ENCODE results near the gene GPHN. TPM values are rescaled to one million over a fixed set of nuclear protein-coding genes. Genes with fewer than 3 reads are reported as not detected.

The GPHN gene
- total and polyA plus RNA-seq, 2 donors (not counting 3 experiments of a cell fraction or from before 2014, with no cell fraction given) = 5.1 to 23.2 TPM

DNA sequence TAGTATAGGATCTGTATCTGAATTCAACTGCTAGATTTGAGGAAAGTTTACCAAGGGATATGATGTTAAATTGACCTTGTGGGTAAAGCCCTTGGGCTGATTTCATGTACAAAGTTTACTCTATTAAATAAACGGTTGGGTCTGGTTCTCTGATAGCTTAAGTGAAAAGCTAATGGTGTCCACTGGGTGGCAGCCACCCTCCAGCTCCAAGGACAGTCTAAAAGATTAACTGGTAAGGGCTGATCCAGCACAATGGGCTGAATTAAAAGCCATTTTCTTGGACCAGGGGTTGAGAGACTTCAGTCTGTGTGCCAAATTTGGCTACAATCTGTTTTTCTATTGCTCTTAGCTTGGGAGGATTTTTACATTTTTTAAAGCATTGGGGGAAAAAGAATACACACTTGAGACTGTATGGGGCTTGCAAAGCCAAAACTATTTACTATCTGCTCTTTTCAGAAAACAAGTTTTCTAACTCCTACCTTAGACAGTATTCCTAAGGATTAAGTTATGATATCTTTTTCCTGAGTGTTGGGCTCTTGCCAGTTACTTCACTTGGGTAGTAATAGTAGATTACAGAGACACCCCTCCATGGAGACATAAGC, 116.5 kb downstream of the GPHN start:
- H3K9me1 ChIP-seq (replicated peaks; ENCODE audit: control insufficient read depth, extremely low read depth, insufficient read depth, low read length) = no peaks in the 10 kb centered on the region
- TF ChIP-seq POLR2A (IDR thresholded peaks at IDR 0.05; ENCODE audit: low read depth, low read length) = no peak
- peak; percentile 60 to 63 for TF ChIP-seq CTCF (IDR thresholded peaks at IDR 0.05; ENCODE audit: extremely low read depth in 1 of 2, insufficient read depth in 1 of 2, low read depth in 1 of 2, low read length in 2 of 2)
- no peak for TF ChIP-seq POLR2AphosphoS5 (IDR thresholded peaks at IDR 0.05; ENCODE audit: insufficient read depth, low read depth, low read length)
- H3K27ac ChIP-seq (ENCODE audit: insufficient read depth, low read depth, low read length) = no peak overlapping the region
- no peaks in the 10 kb centered on the region for H3K9me3 ChIP-seq (replicated peaks; ENCODE audit: control insufficient read depth, insufficient read depth, low read length)
- intact Hi-C loops (cut with micrococcal nuclease) (loop anchor here (1.0 to 5.0 kb wide), 7 partner anchors 38 to 660 kb away; no protein-coding TSS in a partner anchor), dilution Hi-C loops (cut with MboI; ENCODE audit: extremely low pct_ligation_motif_present, low sequenced_read_pairs) (no loop called here)
- BruUV-seq (replicated peaks) = no TSS peak
- no peak overlapping the region for H3K4me3 ChIP-seq (replicated peaks in 1 of 3; ENCODE audit: insufficient read depth in 1 of 3, low read depth in 1 of 3, low read length in 3 of 3)
- DNase-seq (ENCODE audit: low read depth, low spot score) (peak; percentile 71), FAIRE-seq (peak; percentile 79)
- no peaks in the 10 kb centered on the region for H3K27me3 ChIP-seq (ENCODE audit: control insufficient read depth in 2 of 2, insufficient read depth in 2 of 2, low read length in 2 of 2)
- H3K79me2 ChIP-seq (ENCODE audit: control insufficient read depth, insufficient read depth, low read length) = no peaks in the 10 kb centered on the region
- no peaks in the 10 kb centered on the region for H3K4me1 ChIP-seq (ENCODE audit: control insufficient read depth, extremely low read depth, insufficient read depth, low read length)
- no peak overlapping the region for H3K4me2 ChIP-seq (ENCODE audit: insufficient read depth, low read length)
- no peak overlapping the region for H2AFZ ChIP-seq (ENCODE audit: low read depth, low read length)
- H3K9ac ChIP-seq (replicated peaks; ENCODE audit: extremely low read depth, insufficient read depth, low read length) = no peak overlapping the region
- POLR2A ChIA-PET = no interaction called here
- no peaks in the 10 kb centered on the region for H4K20me1 ChIP-seq (replicated peaks; ENCODE audit: control insufficient read depth, extremely low read depth, insufficient read depth, low read length)
- CTCF ChIA-PET = interaction anchor here (0.6 to 5.8 kb wide), 43 partner anchors 9 to 1080 kb away, joined by 3 to 127 read pairs (median 4); partner anchors contain the start of gene GPHN
- H3K36me3 ChIP-seq (ENCODE audit: control insufficient read depth in 2 of 2, extremely low read depth in 1 of 2, insufficient read depth in 2 of 2, low read length in 2 of 2) = no peaks in the 10 kb centered on the region

DNA sequence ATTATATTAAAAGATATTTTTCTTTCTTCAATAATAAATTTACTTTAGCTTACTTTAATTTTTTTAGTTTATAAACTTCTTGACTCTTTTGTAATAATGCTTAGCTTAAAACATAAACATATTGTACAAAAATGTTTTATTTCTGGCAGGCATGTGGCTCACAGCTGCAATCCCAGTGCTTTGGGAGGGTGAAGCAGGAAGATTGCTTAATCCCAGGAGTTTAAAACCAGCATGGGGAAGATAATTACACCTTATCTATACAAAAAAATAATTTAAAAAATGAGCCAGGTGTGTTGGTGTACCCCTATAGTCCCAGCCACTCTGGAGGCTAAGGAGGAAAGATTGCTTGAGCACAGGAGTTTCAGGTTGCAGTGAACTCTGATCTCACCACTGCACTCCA, 120.7 kb downstream of the GPHN start:
- intact Hi-C loops (cut with micrococcal nuclease) = no loop called here
- Histone ChIP-seq H3K79me2 (ENCODE audit: control insufficient read depth, insufficient read depth, low read length) (no peaks in the 10 kb centered on the region), H3K4me1 (ENCODE audit: control insufficient read depth, extremely low read depth, insufficient read depth, low read length) (no peaks in the 10 kb centered on the region), H3K27me3 (ENCODE audit: control insufficient read depth in 2 of 2, insufficient read depth in 2 of 2, low read length in 2 of 2) (no peaks in the 10 kb centered on the region), H4K20me1 (replicated peaks; ENCODE audit: control insufficient read depth, extremely low read depth, insufficient read depth, low read length) (no peaks in the 10 kb centered on the region), H3K4me2 (ENCODE audit: insufficient read depth, low read length) (no peak overlapping the region), H3K9me1 (replicated peaks; ENCODE audit: control insufficient read depth, extremely low read depth, insufficient read depth, low read length) (no peaks in the 10 kb centered on the region), H3K36me3 (ENCODE audit: control insufficient read depth in 2 of 2, extremely low read depth in 1 of 2, insufficient read depth in 2 of 2, low read length in 2 of 2) (no peaks in the 10 kb centered on the region), H3K9ac (replicated peaks; ENCODE audit: extremely low read depth, insufficient read depth, low read length) (no peak overlapping the region), H3K27ac (ENCODE audit: insufficient read depth, low read depth, low read length) (no peak overlapping the region), H3K4me3 (replicated peaks in 1 of 3; ENCODE audit: insufficient read depth in 1 of 3, low read depth in 1 of 3, low read length in 3 of 3) (no peak overlapping the region), H2AFZ (ENCODE audit: low read depth, low read length) (no peak overlapping the region), H3K9me3 (replicated peaks; ENCODE audit: control insufficient read depth, insufficient read depth, low read length) (no peaks in the 10 kb centered on the region)
- ChIA-PET CTCF (interaction anchor here (1.1 kb wide), 1 partner anchor 33 kb away, joined by 3 read pairs; no protein-coding TSS in a partner anchor), POLR2A (no interaction called here)
- TF ChIP-seq MAX (IDR thresholded peaks at IDR 0.05; ENCODE audit: insufficient read depth, insufficient read length) (no peak), POLR2AphosphoS5 (IDR thresholded peaks at IDR 0.05; ENCODE audit: insufficient read depth, low read depth, low read length) (no peak), POLR2A (IDR thresholded peaks at IDR 0.05; ENCODE audit: low read depth, low read length) (no peak), JUN (IDR thresholded peaks at IDR 0.05; ENCODE audit: borderline replicate concordance, insufficient read depth, insufficient read length, low read depth) (no peak)
- no TSS peak for BruUV-seq (replicated peaks)
- DNase-seq (ENCODE audit: low read depth, low spot score) = no peak
- FAIRE-seq = no peak
- dilution Hi-C loops (cut with MboI; ENCODE audit: extremely low pct_ligation_motif_present, low sequenced_read_pairs) = no loop called here
